ENCODE measurements around the gene OTOS.

DNA sequence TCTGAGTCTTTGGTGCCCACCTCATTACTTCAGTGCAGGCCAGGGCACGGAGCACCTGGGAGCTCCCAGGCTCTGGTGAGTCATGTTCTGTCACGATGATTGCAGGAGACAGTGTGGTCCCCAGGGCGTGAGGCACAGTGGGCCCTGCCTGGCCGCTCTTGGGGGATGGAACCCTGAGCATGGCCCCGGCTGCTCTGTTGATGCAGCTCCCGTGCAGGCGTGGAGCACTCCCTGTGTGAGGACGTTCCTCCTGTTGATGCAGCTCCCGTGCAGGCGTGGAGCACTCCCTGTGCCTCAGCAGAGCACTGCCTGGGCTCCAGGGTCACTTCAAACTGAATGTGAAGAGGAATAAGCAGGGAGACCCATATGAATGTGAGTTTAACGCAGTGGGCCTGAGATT is 34.5 kb downstream of the OTOS start:
- TF ChIP-seq TARDBP (IDR thresholded peaks at IDR 0.05), result no peak
- no peak for TF ChIP-seq FOXM1 (IDR thresholded peaks at IDR 0.05; ENCODE audit: borderline replicate concordance)
- no peak for TF ChIP-seq ELF4 (IDR thresholded peaks at IDR 0.05)
- no peak for TF ChIP-seq ARNT (IDR thresholded peaks at IDR 0.05)
- no peak for TF ChIP-seq FOXA1 (IDR thresholded peaks at IDR 0.05)
- TF ChIP-seq ZNF384 (IDR thresholded peaks at IDR 0.05), result no peak
- TF ChIP-seq SP1 (IDR thresholded peaks at IDR 0.05), result no peak
- TF ChIP-seq L3MBTL2 (conservative IDR thresholded peaks at IDR 0.05), result no peak
- no peak for TF ChIP-seq PKNOX1 (IDR thresholded peaks at IDR 0.05)
- TF ChIP-seq FOXK2 (IDR thresholded peaks at IDR 0.05), result no peak
- TF ChIP-seq SUZ12 (IDR thresholded peaks at IDR 0.05), result no peak
- no peak for TF ChIP-seq HDGF (IDR thresholded peaks at IDR 0.05; ENCODE audit: borderline replicate concordance)
- no peak for TF ChIP-seq BHLHE40 (IDR thresholded peaks at IDR 0.05; ENCODE audit: borderline replicate concordance)
- TF ChIP-seq LEF1 (IDR thresholded peaks at IDR 0.05; ENCODE audit: borderline replicate concordance), result no peak

Measured in HEK293T (cell line).